ENCODE measurements around the gene FZD7. TPM values are rescaled to one million over a fixed set of nuclear protein-coding genes. Genes with fewer than 3 reads are reported as not detected.

The FZD7 gene
- total RNA-seq, 2 donors from 2014 or later: 12.2 to 18.9 TPM

DNA sequence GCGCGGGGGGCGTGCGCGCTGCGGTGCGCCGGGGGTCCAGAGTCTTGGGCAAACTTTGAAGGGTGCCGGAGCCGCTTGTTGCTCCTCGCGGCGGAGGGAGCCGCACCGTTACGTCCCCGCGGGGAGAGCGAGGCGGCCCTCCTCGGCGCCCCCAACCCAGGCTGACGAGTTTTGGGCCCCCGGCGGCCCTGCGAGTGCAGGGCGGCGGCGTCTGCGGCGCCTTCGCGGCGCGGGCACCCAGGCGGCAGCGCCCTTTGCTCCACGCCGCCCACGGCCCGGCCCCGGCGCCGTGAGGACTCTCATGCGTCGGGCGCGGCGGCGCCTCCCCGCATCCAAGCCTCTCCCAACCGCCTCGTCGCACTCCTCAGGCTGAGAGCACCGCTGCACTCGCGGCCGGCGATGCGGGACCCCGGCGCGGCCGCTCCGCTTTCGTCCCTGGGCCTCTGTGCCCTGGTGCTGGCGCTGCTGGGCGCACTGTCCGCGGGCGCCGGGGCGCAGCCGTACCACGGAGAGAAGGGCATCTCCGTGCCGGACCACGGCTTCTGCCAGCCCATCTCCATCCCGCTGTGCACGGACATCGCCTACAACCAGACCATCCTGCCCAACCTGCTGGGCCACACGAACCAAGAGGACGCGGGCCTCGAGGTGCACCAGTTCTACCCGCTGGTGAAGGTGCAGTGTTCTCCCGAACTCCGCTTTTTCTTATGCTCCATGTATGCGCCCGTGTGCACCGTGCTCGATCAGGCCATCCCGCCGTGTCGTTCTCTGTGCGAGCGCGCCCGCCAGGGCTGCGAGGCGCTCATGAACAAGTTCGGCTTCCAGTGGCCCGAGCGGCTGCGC lies 814 bp downstream of the FZD7 start:
- peak; percentile 11 for ATAC-seq
- DNase-seq: peak; percentile 42

DNA sequence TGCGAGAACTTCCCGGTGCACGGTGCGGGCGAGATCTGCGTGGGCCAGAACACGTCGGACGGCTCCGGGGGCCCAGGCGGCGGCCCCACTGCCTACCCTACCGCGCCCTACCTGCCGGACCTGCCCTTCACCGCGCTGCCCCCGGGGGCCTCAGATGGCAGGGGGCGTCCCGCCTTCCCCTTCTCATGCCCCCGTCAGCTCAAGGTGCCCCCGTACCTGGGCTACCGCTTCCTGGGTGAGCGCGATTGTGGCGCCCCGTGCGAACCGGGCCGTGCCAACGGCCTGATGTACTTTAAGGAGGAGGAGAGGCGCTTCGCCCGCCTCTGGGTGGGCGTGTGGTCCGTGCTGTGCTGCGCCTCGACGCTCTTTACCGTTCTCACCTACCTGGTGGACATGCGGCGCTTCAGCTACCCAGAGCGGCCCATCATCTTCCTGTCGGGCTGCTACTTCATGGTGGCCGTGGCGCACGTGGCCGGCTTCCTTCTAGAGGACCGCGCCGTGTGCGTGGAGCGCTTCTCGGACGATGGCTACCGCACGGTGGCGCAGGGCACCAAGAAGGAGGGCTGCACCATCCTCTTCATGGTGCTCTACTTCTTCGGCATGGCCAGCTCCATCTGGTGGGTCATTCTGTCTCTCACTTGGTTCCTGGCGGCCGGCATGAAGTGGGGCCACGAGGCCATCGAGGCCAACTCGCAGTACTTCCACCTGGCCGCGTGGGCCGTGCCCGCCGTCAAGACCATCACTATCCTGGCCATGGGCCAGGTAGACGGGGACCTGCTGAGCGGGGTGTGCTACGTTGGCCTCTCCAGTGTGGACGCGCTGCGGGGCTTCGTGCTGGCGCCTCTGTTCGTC lies 1.7 kb downstream of the FZD7 start:
- DNase-seq: peak; percentile 78
- peak; percentile 13 to 40 for ATAC-seq
- intact Hi-C loops (cut with DNase I): loop anchor here in 1 of 2 donors (5.0 to 10.0 kb wide), 3 partner anchors 139 to 173 kb away; no protein-coding TSS in a partner anchor

More for the DNA sequence above, 814 bp downstream of the FZD7 start:
- intact Hi-C loops (cut with DNase I): loop anchor here in 1 of 2 donors (5.0 to 10.0 kb wide), 3 partner anchors 140 to 172 kb away; no protein-coding TSS in a partner anchor

DNA sequence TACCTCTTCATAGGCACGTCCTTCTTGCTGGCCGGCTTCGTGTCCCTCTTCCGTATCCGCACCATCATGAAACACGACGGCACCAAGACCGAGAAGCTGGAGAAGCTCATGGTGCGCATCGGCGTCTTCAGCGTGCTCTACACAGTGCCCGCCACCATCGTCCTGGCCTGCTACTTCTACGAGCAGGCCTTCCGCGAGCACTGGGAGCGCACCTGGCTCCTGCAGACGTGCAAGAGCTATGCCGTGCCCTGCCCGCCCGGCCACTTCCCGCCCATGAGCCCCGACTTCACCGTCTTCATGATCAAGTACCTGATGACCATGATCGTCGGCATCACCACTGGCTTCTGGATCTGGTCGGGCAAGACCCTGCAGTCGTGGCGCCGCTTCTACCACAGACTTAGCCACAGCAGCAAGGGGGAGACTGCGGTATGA lies 2.3 kb downstream of the FZD7 start:
- no peak for DNase-seq
- intact Hi-C loops (cut with DNase I): loop anchor here in 1 of 2 donors (5.0 to 10.0 kb wide), 3 partner anchors 139 to 174 kb away; no protein-coding TSS in a partner anchor

DNA sequence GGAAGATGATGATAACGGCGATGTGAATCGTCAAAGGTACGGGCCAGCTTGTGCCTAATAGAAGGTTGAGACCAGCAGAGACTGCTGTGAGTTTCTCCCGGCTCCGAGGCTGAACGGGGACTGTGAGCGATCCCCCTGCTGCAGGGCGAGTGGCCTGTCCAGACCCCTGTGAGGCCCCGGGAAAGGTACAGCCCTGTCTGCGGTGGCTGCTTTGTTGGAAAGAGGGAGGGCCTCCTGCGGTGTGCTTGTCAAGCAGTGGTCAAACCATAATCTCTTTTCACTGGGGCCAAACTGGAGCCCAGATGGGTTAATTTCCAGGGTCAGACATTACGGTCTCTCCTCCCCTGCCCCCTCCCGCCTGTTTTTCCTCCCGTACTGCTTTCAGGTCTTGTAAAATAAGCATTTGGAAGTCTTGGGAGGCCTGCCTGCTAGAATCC lies 3.0 kb downstream of the FZD7 start:
- no peak for ATAC-seq
- no peak for DNase-seq
- intact Hi-C loops (cut with DNase I): loop anchor here in 1 of 2 donors (5.0 to 10.0 kb wide), 3 partner anchors 138 to 174 kb away; no protein-coding TSS in a partner anchor

More for the DNA sequence above, 2.3 kb downstream of the FZD7 start:
- no peak for ATAC-seq

DNA sequence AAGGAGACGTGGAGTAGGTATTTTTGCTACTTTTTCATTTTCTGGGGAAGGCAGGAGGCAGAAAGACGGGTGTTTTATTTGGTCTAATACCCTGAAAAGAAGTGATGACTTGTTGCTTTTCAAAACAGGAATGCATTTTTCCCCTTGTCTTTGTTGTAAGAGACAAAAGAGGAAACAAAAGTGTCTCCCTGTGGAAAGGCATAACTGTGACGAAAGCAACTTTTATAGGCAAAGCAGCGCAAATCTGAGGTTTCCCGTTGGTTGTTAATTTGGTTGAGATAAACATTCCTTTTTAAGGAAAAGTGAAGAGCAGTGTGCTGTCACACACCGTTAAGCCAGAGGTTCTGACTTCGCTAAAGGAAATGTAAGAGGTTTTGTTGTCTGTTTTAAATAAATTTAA lies 3.4 kb downstream of the FZD7 start:
- intact Hi-C loops (cut with DNase I): loop anchor here in 1 of 2 donors (5.0 to 10.0 kb wide), 3 partner anchors 138 to 175 kb away; no protein-coding TSS in a partner anchor
- DNase-seq (no peak), ATAC-seq (no peak)

DNA sequence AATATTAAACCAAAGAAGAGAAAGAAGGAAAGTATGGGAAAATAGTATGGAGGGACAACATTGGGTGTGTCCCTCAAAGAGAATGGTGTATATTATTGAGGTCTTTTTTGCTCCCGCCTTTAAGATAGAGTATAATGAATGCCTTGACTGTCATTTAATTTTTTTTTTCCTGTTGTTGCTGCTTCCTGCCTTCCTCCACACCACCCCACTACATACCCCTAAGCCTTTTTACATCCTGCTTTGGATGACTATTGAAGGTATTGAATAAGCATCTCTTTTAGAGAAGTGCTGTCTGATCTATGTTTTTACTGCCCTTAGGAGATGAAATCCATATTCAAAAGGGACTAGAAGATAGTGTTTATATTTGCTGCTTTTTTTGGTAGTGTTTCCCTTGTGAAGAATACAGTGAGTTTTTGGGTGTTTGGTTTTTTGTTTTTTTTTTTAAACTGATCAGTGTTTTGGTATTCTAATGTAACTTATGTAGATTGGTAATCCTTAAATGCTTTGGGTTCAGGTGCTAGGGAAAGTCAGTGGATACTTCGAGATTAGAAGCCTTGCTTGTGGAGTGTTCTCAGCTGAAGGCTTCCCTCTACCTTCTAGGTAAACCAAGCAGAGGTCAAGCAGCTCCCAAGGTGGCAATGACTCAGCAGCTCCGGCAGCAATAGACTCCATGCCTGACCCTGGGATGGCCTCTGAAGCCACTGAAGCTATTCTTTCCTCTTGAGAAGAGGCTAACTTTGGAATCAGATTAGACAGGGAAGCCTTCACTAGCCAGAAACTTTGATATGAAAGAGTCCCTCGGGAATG lies 5.0 kb downstream of the FZD7 start:
- ATAC-seq: peak in 1 of 2 donors; percentile 36
- DNase-seq: no peak
- intact Hi-C loops (cut with DNase I): loop anchor here in 1 of 2 donors (5.0 to 10.0 kb wide), 3 partner anchors 136 to 176 kb away; no protein-coding TSS in a partner anchor

DNA sequence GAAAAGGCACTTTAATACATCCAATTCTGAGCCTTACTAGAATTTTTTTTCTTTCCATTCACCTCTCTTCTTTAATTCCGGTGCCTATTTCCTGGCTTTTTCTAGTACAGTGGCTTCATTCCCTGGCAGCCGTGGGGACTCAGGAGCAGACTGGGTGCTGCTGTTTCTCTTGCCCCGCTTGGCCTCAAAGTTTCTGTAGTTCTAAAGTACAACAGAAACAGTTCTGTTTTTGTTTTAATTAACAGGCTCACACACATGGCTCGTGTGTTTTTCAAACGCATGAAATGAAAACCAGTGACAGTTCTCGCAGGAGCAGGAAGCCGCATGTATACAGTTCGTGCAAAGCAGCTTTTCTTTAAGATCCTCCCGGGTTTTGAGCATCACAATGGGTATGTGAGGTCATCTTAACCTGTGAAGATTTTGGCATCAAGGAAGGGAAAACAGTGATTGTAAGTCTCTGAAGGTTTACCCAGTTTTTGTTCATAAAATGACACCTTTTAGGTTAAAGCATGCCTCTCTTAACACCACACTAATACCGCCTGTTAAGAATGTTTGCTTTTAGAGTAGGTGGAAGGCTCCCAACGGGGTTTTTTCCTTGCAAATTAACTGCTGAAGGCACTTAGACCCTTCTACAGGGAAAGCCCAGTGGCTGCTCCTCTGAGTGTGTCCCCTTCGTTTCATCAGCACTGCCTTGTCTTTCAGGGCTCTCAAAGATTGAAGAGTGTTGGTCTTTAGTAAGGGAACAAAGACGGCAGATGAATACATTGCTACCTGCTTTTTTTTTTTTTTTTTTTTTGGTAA lies 5.8 kb downstream of the FZD7 start:
- ATAC-seq: no peak
- no peak for DNase-seq
- intact Hi-C loops (cut with DNase I): loop anchor here in 1 of 2 donors (5.0 to 10.0 kb wide), 4 partner anchors 115 to 177 kb away; no protein-coding TSS in a partner anchor

DNA sequence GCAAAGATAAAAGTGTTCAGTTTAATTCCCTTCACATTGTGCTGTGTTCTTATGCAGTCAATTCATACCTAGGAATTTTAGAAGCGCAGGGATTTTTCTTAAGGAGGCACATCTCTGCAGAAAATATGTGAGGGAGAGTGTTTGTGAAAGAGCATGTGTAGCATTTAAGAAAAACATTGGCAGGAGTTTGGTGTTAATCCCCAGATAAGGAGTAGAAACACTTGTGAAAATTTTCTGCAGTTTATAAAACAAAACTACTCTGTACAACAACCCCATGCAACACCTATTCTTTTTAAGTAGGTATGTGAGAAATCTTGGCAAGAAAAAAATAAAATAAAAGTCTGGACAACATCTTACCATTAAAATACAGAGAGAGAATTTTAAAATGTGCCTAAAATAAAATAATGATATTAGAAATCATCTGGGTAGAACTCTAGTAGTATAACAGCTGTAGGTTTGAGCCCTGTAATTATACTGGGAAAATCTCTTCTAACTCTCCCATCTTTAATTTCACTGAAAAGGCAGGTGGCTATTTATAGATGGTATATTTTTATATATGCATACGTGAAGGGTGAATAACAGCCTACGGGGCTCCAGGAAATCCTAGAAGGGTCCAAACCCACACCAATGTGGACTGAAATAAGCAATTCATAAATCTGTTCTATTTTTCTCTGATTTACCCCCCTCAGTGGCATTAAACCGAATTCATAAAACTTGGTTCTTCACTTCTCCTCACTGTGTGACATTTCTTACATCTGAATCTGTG lies 6.6 kb downstream of the FZD7 start:
- DNase-seq (no peak), ATAC-seq (peak in 1 of 2 donors; percentile 12)
- intact Hi-C loops (cut with DNase I): loop anchor here in 1 of 2 donors (10.0 kb wide), 1 partner anchor 115 kb away; no protein-coding TSS in a partner anchor

DNA sequence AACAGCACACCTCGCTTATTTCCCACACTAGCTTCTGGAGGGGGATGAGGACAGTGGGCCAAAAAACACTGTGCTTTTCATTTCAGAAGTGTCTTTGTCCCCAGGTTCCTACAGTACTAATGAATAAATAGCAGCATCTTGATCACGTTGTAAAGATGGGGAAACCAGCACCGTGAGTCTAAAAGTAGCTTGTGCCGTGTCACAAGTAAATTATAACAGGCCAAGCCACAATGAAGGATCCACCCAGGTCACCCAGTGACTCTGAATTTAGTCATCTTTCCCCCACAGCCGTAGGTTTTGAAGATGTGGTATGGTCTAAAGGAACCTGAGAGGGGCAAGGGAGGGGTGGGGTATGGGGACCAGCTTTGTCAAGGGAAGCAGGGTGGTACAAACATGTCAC lies 8.8 kb downstream of the FZD7 start:
- intact Hi-C loops (cut with DNase I): loop anchor here in 1 of 2 donors (10.0 kb wide), 1 partner anchor 112 kb away; no protein-coding TSS in a partner anchor
- no peak for ATAC-seq
- DNase-seq: no peak

DNA sequence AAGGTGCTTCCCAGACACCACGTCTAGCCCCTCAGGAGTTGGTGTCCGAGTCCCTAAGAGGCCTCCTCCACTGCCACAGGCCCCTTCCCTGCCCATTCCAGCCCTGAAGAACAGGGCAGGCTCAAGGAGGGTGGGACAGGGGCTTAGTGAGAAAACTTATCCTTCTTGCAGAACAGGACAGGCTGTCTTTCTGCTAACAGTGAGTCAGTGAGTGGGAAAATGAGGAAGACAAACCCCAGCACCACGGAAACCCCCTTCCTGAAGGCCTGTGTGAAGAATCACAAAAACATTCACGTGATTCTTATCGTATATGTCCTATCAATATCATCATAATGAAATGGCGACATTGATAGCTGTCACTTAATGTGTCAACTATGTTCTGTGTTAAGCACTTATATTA lies 9.8 kb downstream of the FZD7 start:
- ATAC-seq (no peak), DNase-seq (no peak)
- intact Hi-C loops (cut with DNase I): loop anchor here in 1 of 2 donors (10.0 kb wide), 1 partner anchor 111 kb away; no protein-coding TSS in a partner anchor

DNA sequence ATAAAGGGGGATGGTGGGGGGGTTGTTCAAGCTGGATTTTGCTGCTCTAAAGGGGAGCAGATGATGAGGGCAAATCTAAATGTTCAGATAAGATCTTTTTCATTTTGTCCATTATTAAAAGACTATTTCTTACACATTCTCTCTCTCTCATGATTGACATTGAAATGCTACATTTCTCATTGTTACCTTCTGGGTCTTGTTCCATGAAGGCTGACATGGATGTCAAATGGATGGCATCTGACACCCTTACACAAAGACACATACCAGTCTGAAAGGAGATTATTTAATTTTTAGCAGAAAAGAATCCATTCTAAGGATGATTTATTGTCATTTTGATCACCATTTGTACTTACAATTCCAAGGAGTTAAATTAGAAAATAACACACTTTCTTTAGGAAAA lies 11.1 kb downstream of the FZD7 start:
- intact Hi-C loops (cut with DNase I): loop anchor here in 1 of 2 donors (10.0 kb wide), 1 partner anchor 110 kb away; no protein-coding TSS in a partner anchor
- DNase-seq: no peak
- no peak for ATAC-seq

DNA sequence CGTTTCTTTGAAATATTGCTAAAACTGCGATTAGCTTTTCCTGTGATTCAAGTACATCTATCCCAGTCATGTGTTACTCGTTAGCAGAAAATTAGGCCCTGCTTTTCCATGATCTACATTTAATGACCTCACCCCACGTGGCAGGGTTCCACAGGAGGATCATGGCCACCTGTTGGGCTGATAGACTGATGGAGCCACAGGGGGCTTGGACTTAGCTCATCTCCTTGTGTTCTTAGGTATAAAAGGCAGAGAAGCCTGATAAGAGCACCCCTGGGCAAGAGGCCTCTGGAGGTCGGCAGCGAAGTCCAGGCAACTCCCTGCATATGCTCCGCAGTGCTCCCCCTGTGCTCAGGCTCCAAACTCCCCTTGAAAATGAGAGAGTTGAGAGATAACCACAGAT lies 12.9 kb downstream of the FZD7 start:
- intact Hi-C loops (cut with DNase I): loop anchor here in 1 of 2 donors (10.0 kb wide), 1 partner anchor 108 kb away; no protein-coding TSS in a partner anchor
- ATAC-seq: no peak
- DNase-seq: no peak

DNA sequence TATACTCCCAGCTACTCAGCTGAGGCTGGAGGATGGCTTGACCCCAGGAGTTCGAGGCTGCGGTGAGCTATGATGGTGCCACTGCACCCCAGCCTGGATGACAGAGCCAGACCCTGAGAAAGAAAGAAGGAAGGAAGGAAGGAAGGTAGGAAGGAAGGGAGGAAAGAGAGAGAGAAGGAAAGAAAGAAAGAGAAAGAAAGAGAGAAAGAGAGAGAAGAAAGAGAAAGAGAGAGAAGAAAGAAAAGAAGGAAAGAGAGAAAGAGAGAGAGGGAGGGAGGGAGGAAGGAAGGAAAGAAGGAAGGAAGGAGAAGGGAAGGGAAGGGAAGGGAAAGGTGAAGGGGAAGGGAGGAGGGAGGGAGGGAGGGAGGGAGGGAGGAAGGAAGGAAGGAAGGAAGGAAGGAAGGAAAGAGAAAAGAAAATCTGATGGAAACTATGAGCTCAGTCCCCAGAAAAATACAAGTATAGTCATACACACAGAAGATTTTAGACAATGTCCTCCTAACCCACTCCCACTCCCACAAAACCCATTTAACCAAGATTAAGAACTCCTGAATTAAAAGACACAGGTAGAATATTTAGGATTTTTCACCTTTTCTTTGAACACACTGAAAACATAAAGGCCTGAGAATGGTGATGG lies 15.6 kb downstream of the FZD7 start:
- DNase-seq (no peak), ATAC-seq (no peak)
- intact Hi-C loops (cut with DNase I): loop anchor here in 1 of 2 donors (10.0 kb wide), 1 partner anchor 106 kb away; no protein-coding TSS in a partner anchor

DNA sequence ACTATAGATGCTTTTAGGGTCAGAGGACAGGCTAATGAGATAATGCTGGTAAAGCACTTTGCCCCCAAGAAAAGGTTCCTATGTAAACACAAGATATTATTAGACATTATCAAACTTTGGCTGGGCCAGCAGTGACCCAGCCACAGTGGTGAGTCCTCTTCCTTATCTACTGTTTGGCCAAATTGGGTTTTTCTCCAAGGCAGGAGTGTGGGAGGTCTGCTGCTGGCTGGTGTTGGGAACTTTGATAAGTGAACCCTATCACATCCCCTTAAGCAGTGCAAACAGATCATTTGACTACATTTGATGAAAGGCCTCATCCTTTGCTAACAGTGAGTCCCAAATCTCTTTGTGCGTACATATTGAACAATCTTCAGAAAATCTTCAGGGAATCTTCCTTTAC lies 16.2 kb downstream of the FZD7 start:
- no peak for DNase-seq
- intact Hi-C loops (cut with DNase I): loop anchor here (10.0 kb wide), 2 partner anchors 105 to 185 kb away; no protein-coding TSS in a partner anchor
- peak; percentile 48 to 69 for ATAC-seq

DNA sequence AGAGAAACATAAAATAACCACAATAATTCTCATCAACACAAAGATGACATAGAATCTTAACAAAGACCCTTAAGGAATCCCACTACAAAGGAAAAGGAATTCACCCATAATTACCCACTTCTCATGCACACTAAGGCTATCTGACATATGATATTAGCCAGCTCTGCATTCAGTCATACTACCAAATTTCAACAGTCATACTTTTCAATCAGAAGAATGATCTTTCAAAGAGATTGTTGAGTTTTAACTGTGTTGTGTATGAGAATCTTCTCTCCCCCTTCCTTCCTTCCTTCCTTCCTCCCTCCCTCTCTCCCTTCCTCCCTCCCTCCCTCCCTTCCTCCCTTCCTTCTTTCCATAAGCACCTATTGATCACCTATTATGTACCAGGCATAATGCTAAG lies 17.0 kb downstream of the FZD7 start:
- ATAC-seq (no peak), DNase-seq (no peak)
- intact Hi-C loops (cut with DNase I): loop anchor here in 1 of 2 donors (10.0 kb wide), 1 partner anchor 186 kb away; no protein-coding TSS in a partner anchor

Measured in left cardiac atrium (tissue), 4 donors.